Measurements from ENCODE around the gene ARMH4. TPM values are rescaled to one million over a fixed set of nuclear protein-coding genes. Genes with fewer than 3 reads are reported as not detected.
A peak's percentile ranks its signal among the peaks of the same experiment; 100 is the strongest.
"Not testable (repeated sequence)": the region's sequence is repeated elsewhere in the genome, so short reads cannot be mapped to it uniquely, and the experiment has no call there.

ARMH4 gene
- total RNA-seq, 1 donor = 3.0 TPM

DNA sequence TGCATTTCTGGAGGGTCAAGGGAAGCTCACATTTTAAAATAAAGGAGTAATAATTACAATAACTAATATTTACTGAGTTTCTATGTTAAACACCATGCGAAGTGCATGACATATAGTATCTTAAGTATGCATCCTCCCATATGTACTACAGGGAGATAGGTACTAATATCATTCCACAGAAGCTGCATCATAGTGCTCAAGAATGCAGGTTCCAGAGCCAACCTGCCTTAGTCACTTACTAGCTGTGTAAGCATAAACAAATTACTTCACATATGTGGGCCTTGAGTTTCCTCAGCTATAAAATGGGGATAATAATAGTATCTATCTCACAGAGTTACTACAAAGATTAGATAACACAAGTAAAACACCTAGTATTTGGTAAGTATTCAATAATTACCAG is 18.3 kb downstream of the ARMH4 start:
- peak; percentile 15 for DNase-seq (ENCODE audit: low read depth)
- H3K4me3 ChIP-seq (ENCODE audit: low read depth, low read length) = no peak overlapping the region
- TF ChIP-seq, protein P1, sequence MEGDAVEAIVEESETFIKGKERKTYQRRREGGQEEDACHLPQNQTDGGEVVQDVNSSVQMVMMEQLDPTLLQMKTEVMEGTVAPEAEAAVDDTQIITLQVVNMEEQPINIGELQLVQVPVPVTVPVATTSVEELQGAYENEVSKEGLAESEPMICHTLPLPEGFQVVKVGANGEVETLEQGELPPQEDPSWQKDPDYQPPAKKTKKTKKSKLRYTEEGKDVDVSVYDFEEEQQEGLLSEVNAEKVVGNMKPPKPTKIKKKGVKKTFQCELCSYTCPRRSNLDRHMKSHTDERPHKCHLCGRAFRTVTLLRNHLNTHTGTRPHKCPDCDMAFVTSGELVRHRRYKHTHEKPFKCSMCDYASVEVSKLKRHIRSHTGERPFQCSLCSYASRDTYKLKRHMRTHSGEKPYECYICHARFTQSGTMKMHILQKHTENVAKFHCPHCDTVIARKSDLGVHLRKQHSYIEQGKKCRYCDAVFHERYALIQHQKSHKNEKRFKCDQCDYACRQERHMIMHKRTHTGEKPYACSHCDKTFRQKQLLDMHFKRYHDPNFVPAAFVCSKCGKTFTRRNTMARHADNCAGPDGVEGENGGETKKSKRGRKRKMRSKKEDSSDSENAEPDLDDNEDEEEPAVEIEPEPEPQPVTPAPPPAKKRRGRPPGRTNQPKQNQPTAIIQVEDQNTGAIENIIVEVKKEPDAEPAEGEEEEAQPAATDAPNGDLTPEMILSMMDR (IDR thresholded peaks at IDR 0.05; ENCODE audit: insufficient read depth, low read depth, low read length) = no peak

DNA sequence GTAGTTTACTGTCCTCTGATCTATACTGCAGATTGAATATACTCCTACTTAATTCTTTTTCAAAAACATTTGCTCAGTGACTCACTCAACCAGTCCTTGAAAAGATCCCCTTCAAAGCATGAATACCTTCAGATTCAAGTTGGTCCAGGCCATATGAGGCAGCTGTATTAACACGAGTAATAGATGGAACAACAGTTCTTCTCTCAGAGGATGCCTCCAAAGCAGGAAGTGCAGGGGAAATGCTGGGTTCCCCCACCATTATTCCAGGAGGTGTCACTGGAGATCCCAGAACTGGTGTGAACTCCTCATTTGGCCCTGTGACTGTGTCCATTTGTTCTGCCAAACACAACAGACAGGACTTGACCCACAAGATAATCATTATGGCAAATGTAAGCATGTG is 20.6 kb downstream of the ARMH4 start:
- DNase-seq (ENCODE audit: low read depth) = peak; percentile 3
- TF ChIP-seq, protein P1 (IDR thresholded peaks at IDR 0.05; ENCODE audit: insufficient read depth, low read depth, low read length) = no peak
- no peak overlapping the region for H3K4me3 ChIP-seq (ENCODE audit: low read depth, low read length)

DNA sequence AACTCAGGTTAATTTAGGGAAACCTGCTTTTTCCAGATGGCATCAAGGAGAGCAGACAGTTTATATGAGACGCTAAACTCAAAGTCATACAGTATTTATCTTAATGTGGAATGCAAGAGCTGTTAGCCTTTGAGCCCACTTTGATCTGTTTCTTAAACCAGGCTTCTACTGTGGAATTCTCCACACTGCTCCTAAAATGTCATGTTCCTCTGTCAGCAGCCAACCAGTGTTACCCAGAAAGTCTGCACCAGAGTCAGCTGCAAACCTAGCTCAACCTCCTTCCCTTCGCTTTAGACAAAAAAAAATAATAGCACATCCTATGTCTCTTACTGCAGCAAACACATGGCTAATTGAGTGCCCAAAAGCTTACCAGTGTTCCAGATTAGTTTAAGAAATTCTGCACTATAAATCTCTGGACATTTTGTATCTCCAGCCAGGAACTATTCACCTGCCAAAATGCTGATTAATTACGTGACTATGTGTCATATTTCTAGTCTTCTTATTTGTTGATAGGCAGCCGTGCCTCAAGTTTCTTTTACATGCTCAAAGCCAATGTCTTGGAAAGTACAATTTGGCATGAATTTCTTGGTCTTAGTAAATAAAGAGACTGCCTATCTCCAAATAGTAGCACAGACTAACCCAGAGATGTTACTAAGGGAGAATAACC is 21.8 kb downstream of the ARMH4 start:
- no peak overlapping the region for H3K4me3 ChIP-seq (ENCODE audit: low read depth, low read length)
- no peak for DNase-seq (ENCODE audit: low read depth)
- TF ChIP-seq, protein P1 (IDR thresholded peaks at IDR 0.05; ENCODE audit: insufficient read depth, low read depth, low read length) = no peak

DNA sequence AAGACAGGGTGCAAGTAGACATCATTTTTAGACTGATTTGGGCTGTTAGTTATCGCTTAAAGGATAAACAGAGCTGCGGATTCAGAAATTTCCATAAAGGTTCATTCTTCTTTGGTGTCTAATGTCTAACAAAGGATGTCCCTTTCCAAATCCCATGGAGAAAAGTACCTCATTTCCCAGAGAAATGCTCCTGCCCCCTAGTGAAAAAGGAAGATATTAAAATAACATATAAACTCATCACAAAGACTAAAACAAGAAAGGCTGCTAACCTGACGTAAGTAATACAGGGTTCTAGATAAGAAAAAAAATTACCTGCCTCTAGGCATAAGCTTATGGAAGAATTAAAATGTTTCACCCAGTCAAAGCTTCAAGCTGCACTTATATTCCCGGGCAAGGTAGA is 22.8 kb downstream of the ARMH4 start:
- no peak for DNase-seq (ENCODE audit: low read depth)
- TF ChIP-seq, protein P1 (IDR thresholded peaks at IDR 0.05; ENCODE audit: insufficient read depth, low read depth, low read length) = peak; percentile 17
- no peak overlapping the region for H3K4me3 ChIP-seq (ENCODE audit: low read depth, low read length)

DNA sequence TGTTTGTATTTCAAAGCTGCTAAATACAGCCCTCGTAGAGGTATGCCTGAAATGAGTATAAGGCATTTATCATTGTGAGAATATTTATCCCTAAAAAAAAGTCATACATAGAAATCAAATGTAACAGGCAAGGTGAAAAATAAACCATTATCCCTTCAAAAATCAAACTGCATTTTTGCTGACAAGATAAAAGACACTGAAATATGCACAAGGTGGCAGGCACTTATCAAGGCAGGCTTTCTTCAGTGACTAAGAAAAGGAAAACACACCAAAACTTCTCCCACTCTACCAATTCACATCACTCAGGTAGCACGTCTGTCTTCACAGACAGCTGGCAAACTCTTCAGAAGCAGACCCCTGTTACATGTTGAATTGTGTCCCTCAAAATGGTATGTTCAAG is 23.6 kb downstream of the ARMH4 start:
- H3K4me3 ChIP-seq (ENCODE audit: low read depth, low read length) = no peak overlapping the region
- DNase-seq (ENCODE audit: low read depth) = no peak
- TF ChIP-seq, protein P1 (IDR thresholded peaks at IDR 0.05; ENCODE audit: insufficient read depth, low read depth, low read length) = no peak

DNA sequence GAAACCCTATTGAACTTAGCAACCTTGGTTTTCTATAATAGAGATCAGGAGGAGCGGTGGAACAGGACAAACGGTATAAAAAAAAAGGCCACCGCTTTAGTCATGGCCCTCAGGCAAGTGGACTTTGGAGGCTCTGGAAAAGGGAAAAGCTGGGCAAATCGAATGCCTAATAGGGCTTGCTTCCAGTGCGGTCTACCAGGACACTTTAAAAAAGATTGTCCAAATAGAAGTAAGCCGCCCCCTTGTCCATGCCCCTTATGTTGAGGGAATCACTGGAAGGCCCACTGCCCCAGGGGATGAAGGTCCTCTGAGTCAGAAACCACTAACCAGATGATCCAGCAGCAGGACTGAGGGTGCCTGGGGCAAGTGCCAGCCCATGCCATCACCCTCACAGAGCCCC is 29.5 kb downstream of the ARMH4 start:
- H3K4me3 ChIP-seq (ENCODE audit: low read depth, low read length); DNase-seq (ENCODE audit: low read depth): not testable (repeated sequence)

DNA sequence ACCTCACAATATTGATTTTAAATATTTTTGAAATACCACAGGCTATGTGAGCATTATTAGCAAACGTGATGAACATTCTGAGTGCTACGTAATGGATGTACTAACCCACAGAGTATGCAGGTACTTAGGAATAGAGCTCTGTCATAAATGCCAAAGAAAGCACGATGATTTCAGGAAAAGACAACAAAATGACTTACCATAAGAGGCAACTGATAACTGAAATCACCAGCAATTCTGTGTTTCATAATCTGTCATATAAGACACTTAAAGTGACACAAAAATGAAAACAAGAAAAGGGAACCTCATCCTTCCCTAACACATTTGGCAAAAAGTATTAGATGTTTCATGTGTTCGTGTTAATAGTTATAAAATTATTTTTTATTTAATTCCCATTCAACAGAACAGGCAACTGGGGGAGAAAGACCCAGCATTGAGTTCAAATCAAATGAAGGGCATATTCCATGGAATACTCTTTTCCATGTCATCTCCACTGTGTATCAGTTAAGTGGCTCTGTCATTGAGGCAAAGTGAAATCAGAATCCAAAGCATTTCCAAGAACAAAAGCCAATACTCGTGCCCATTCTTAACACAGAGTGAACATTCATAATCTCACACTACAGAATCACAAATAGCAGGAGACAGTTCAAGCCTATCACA is 30.4 kb downstream of the ARMH4 start:
- TF ChIP-seq, protein P1 (IDR thresholded peaks at IDR 0.05; ENCODE audit: insufficient read depth, low read depth, low read length) = no peak
- H3K4me3 ChIP-seq (ENCODE audit: low read depth, low read length) = no peak overlapping the region
- no peak for DNase-seq (ENCODE audit: low read depth)
